ENCODE data around the gene DNAJC5.

GRCh38 chr20:63950701-63951397 lies 55.9 kb downstream of the DNAJC5 start:
- no peak for TF ChIP-seq CTCF (conservative IDR thresholded peaks at IDR 0.05 in 1 of 2, IDR thresholded peaks at IDR 0.05 in 1 of 2; ENCODE audit: extremely low read depth in 1 of 2, insufficient read depth in 1 of 2, low read depth in 1 of 2, low read length in 2 of 2)
- no peak for TF ChIP-seq EZH2 (IDR thresholded peaks at IDR 0.05; ENCODE audit: borderline replicate concordance, low read length)

Data from mammary epithelial cell (primary cell).